ENCODE results near the gene TIPIN. TPM values are rescaled to one million over a fixed set of nuclear protein-coding genes. Genes with fewer than 3 reads are reported as not detected.

Gene TIPIN
- polyA plus RNA-seq, 1 donor from 2014 or later, result 7.4 TPM

- no peaks in the 10 kb centered on the region for H3F3A ChIP-seq (ENCODE audit: insufficient read depth, low read length, poor library complexity, severe bottlenecking)
- H3K79me2 ChIP-seq (replicated peaks; ENCODE audit: insufficient read depth, low read length), result no peaks in the 10 kb centered on the region
- H3K9ac ChIP-seq (ENCODE audit: low read length), result no peak overlapping the region
- no peak overlapping the region for H3K4me2 ChIP-seq (ENCODE audit: low read length)
- no peak overlapping the region for H3K27ac ChIP-seq (ENCODE audit: low read length)
- no peaks in the 10 kb centered on the region for H3K9me2 ChIP-seq (ENCODE audit: insufficient read depth, low read length)
- TF ChIP-seq POLR2AphosphoS5 (IDR thresholded peaks at IDR 0.05) (no peak), EZH2 (IDR thresholded peaks at IDR 0.05; ENCODE audit: borderline replicate concordance, insufficient read depth, low read length, poor library complexity, severe bottlenecking) (no peak), CTCF (IDR thresholded peaks at IDR 0.05; ENCODE audit: poor library complexity, severe bottlenecking) (no peak)
- no peak overlapping the region for H2AFZ ChIP-seq (ENCODE audit: low read depth, low read length)
- H3K9me3 ChIP-seq (ENCODE audit: low read length), result no peaks in the 10 kb centered on the region
- no peaks in the 10 kb centered on the region for H4K20me1 ChIP-seq (ENCODE audit: insufficient read depth)
- no peaks in the 10 kb centered on the region for H3K27me3 ChIP-seq (ENCODE audit: insufficient read depth, low read depth, low read length)
- no peaks in the 10 kb centered on the region for H3K36me3 ChIP-seq (ENCODE audit: insufficient read depth, low read length)
- no peak overlapping the region for H3K4me3 ChIP-seq (ENCODE audit: low read length)
Observed at GRCh38 chr15:66290518-66290917, 66.0 kb downstream of the TIPIN start.

- Histone ChIP-seq H3K4me3 (ENCODE audit: low read length) (no peak overlapping the region), H3K27me3 (ENCODE audit: insufficient read depth, low read depth, low read length) (no peaks in the 10 kb centered on the region), H4K20me1 (ENCODE audit: insufficient read depth) (no peaks in the 10 kb centered on the region), H2AFZ (ENCODE audit: low read depth, low read length) (no peak overlapping the region), H3K79me2 (replicated peaks; ENCODE audit: insufficient read depth, low read length) (no peaks in the 10 kb centered on the region), H3K9me3 (ENCODE audit: low read length) (no peaks in the 10 kb centered on the region), H3K36me3 (ENCODE audit: insufficient read depth, low read length) (no peaks in the 10 kb centered on the region), H3K27ac (ENCODE audit: low read length) (no peak overlapping the region), H3F3A (ENCODE audit: insufficient read depth, low read length, poor library complexity, severe bottlenecking) (no peaks in the 10 kb centered on the region), H3K9me2 (ENCODE audit: insufficient read depth, low read length) (no peaks in the 10 kb centered on the region), H3K9ac (ENCODE audit: low read length) (no peak overlapping the region), H3K4me2 (ENCODE audit: low read length) (no peak overlapping the region)
- TF ChIP-seq EP300 (conservative IDR thresholded peaks at IDR 0.05; ENCODE audit: poor library complexity, severe bottlenecking) (no peak), SMC3 (conservative IDR thresholded peaks at IDR 0.05; ENCODE audit: poor library complexity) (no peak), RAD21 (conservative IDR thresholded peaks at IDR 0.05) (no peak), EZH2 (IDR thresholded peaks at IDR 0.05; ENCODE audit: borderline replicate concordance, insufficient read depth, low read length, poor library complexity, severe bottlenecking) (no peak), REST (IDR thresholded peaks at IDR 0.05; ENCODE audit: borderline replicate concordance) (no peak)
Observed at GRCh38 chr15:66290007-66290406, 66.5 kb downstream of the TIPIN start.

- no peak for TF ChIP-seq EP300 (conservative IDR thresholded peaks at IDR 0.05; ENCODE audit: poor library complexity, severe bottlenecking)
- TF ChIP-seq POLR2AphosphoS5 (IDR thresholded peaks at IDR 0.05), result no peak
- no peak for TF ChIP-seq CTCF (IDR thresholded peaks at IDR 0.05; ENCODE audit: poor library complexity, severe bottlenecking)
- TF ChIP-seq EZH2 (IDR thresholded peaks at IDR 0.05; ENCODE audit: borderline replicate concordance, insufficient read depth, low read length, poor library complexity, severe bottlenecking), result no peak
- TF ChIP-seq TAF1 (IDR thresholded peaks at IDR 0.05; ENCODE audit: low read depth), result no peak
- TF ChIP-seq MXI1 (conservative IDR thresholded peaks at IDR 0.05; ENCODE audit: poor library complexity, severe bottlenecking), result no peak
- TF ChIP-seq SMC3 (conservative IDR thresholded peaks at IDR 0.05; ENCODE audit: poor library complexity), result no peak
- TF ChIP-seq RAD21 (conservative IDR thresholded peaks at IDR 0.05), result no peak
- TF ChIP-seq REST (IDR thresholded peaks at IDR 0.05; ENCODE audit: borderline replicate concordance), result no peak
- H3K9me2 ChIP-seq (ENCODE audit: insufficient read depth, low read length), result no peaks in the 10 kb centered on the region
- peaks cover 4% of the 10 kb centered on the region for H3F3A ChIP-seq (ENCODE audit: insufficient read depth, low read length, poor library complexity, severe bottlenecking)
- H3K79me2 ChIP-seq (replicated peaks; ENCODE audit: insufficient read depth, low read length), result no peaks in the 10 kb centered on the region
- H3K27me3 ChIP-seq (ENCODE audit: insufficient read depth, low read depth, low read length), result no peaks in the 10 kb centered on the region
- H3K4me2 ChIP-seq (ENCODE audit: low read length), result no peak overlapping the region
- H2AFZ ChIP-seq (ENCODE audit: low read depth, low read length), result no peak overlapping the region
- no peak overlapping the region for H3K9ac ChIP-seq (ENCODE audit: low read length)
- no peak overlapping the region for H3K4me3 ChIP-seq (ENCODE audit: low read length)
- H3K27ac ChIP-seq (ENCODE audit: low read length), result no peak overlapping the region
- H4K20me1 ChIP-seq (ENCODE audit: insufficient read depth), result no peaks in the 10 kb centered on the region
- no peaks in the 10 kb centered on the region for H3K9me3 ChIP-seq (ENCODE audit: low read length)
- H3K36me3 ChIP-seq (ENCODE audit: insufficient read depth, low read length), result no peaks in the 10 kb centered on the region
Observed at GRCh38 chr15:66288551-66289185, 67.8 kb downstream of the TIPIN start.

All from neural cell (in vitro differentiated cells).